Natural killer cell (primary cell): Measurements from ENCODE around the gene FAM13A. TPM values are rescaled to one million over a fixed set of nuclear protein-coding genes. Genes with fewer than 3 reads are reported as not detected.

Source experiments
- ATAC-seq, 3 donors: fragments of 150-1000 bp in 2 of 3; fragments of 200-7000 bp in 1 of 3; cut with Tn5 transposase; 1 replicate in 1 of 3; 2 replicates in 2 of 3; pipeline ENCODE4 v1.10.0; 2021; ENCODE audit warnings: mild to moderate bottlenecking in 2 of 3, moderate library complexity in 2 of 3
- DNase-seq, 2 donors: peaks; one replicate each; pipeline versions ENCODE4 v3.0.0 to v3.0.0-alpha.2; 2013 to 2021; ENCODE audit warnings: mixed read lengths in 1 of 2
- H3K27ac ChIP-seq: one replicate; pipeline ENCODE4 v1.5.1; 2013; ENCODE audit warnings: mild to moderate bottlenecking, low read length
- H3K27me3 ChIP-seq: one replicate; pipeline ENCODE4 v1.6.1; 2013; ENCODE audit warnings: low read length; ENCODE audit not compliant: control insufficient read depth, insufficient read depth
- H3K36me3 ChIP-seq: one replicate; pipeline ENCODE4 v1.6.1; 2013; ENCODE audit warnings: low read length; ENCODE audit not compliant: control insufficient read depth, insufficient read depth
- H3K4me1 ChIP-seq: one replicate; pipeline ENCODE4 v1.6.1; 2013; ENCODE audit warnings: low read length; ENCODE audit not compliant: control insufficient read depth, insufficient read depth
- H3K4me3 ChIP-seq: one replicate; pipeline ENCODE4 v1.5.1; 2013; ENCODE audit warnings: low read length
- H3K9me3 ChIP-seq: one replicate; pipeline ENCODE4 v1.6.1; 2013; ENCODE audit warnings: low read length; ENCODE audit not compliant: control insufficient read depth, insufficient read depth
- H3K27ac Mint-ChIP-seq, 2 donors: one replicate each; pipeline ENCODE4 v1.8.0; 2022; ENCODE audit warnings: mild to moderate bottlenecking in 2 of 2, mixed read lengths in 2 of 2, moderate library complexity in 1 of 2
- H3K27me3 Mint-ChIP-seq, 2 donors: one replicate each; pipeline ENCODE4 v1.8.0; 2022; ENCODE audit warnings: low read depth in 2 of 2, mixed read lengths in 2 of 2
- H3K36me3 Mint-ChIP-seq: one replicate; pipeline ENCODE4 v1.8.0; 2022; ENCODE audit warnings: mixed read lengths
- H3K4me1 Mint-ChIP-seq, 2 donors: one replicate each; pipeline ENCODE4 v1.8.0; 2022; ENCODE audit warnings: mixed read lengths in 2 of 2
- H3K4me3 Mint-ChIP-seq: one replicate; pipeline ENCODE4 v1.8.0; 2022; ENCODE audit warnings: mild to moderate bottlenecking, moderate library complexity, mixed read lengths
- H3K9me3 Mint-ChIP-seq, 2 donors: one replicate each; pipeline ENCODE4 v1.8.0; 2022; ENCODE audit warnings: mixed read lengths in 2 of 2
- CTCF ChIP-seq: fragments of 200-600 bp; IDR thresholded peaks from one replicate; pipeline ENCODE4 v1.8.0; 2022; ENCODE audit warnings: antibody characterized with exemption
- WGBS: methylation state at CpG from one replicate; pipeline ENCODE4 v1.1.7; 2013; ENCODE audit warnings: missing lambda C conversion rate; ENCODE audit not compliant: insufficient coverage; 5-methylcytosine and 5-hydroxymethylcytosine counted together
- intact Hi-C: fragments of 100-400 bp; cut with micrococcal nuclease; formaldehyde crosslinking; loops from one replicate; pipeline ENCODE4 v1.14.2; 2022
- total RNA-seq, 4 donors: library from RNA; stranded (reverse); fragments of 120-200 nt in 1 of 4; gene quantifications; one replicate each; pipeline versions ENCODE4 v1.2.3 to v1.2.4, GENCODE V29; 2013 to 2022

Gene FAM13A
- total RNA-seq, 3 donors from 2014 or later (not counting 1 experiment from before 2014, with no cell fraction given) = 8.8 to 10.0 (median 8.9) TPM

- Mint-ChIP-seq H3K9me3 (no peaks in the 10 kb centered on the region), H3K36me3 (no peaks in the 10 kb centered on the region), H3K27ac (no peak overlapping the region), H3K4me3 (no peak overlapping the region), H3K27me3 (peaks cover 0 to 7% of the 10 kb centered on the region in 2 donors), H3K4me1 (no peaks in the 10 kb centered on the region)
- no CpG with 5 or more reads among the region's 1 CpG for WGBS
- H3K27ac ChIP-seq = no peak overlapping the region
- no peak for TF ChIP-seq CTCF
- no peaks in the 10 kb centered on the region for H3K27me3 ChIP-seq
- no peak overlapping the region for H3K4me3 ChIP-seq
- no peak for ATAC-seq
- DNase-seq = no peak
- no peaks in the 10 kb centered on the region for H3K36me3 ChIP-seq
- no peaks in the 10 kb centered on the region for H3K4me1 ChIP-seq
- H3K9me3 ChIP-seq = no peaks in the 10 kb centered on the region
- intact Hi-C loops = no loop called here
Measured at GRCh38 chr4:88989990-88990389, 67.0 kb downstream of the FAM13A start.

GRCh38 chr4:88985088-88985773 is 71.8 kb downstream of the FAM13A start:
- Histone ChIP-seq H3K36me3 (no peaks in the 10 kb centered on the region), H3K27me3 (no peaks in the 10 kb centered on the region), H3K9me3 (no peaks in the 10 kb centered on the region), H3K4me3 (no peak overlapping the region), H3K27ac (no peak overlapping the region), H3K4me1 (no peaks in the 10 kb centered on the region)
- no peak for TF ChIP-seq CTCF
- Mint-ChIP-seq H3K36me3 (no peaks in the 10 kb centered on the region), H3K27me3 (peaks cover 0 to 5% of the 10 kb centered on the region in 2 donors), H3K27ac (no peak overlapping the region), H3K4me3 (no peak overlapping the region), H3K9me3 (no peaks in the 10 kb centered on the region), H3K4me1 (no peaks in the 10 kb centered on the region)
- intact Hi-C loops = no loop called here
- ATAC-seq (no peak), DNase-seq (no peak)
- WGBS = 93% methylated on average over 4 of the region's 5 CpGs

GRCh38 chr4:88982757-88983156 is 74.2 kb downstream of the FAM13A start:
- no peak for TF ChIP-seq CTCF
- H3K27ac Mint-ChIP-seq = no peak overlapping the region
- H3K27me3 Mint-ChIP-seq = peaks cover 0 to 2% of the 10 kb centered on the region in 2 donors
- DNase-seq (no peak), ATAC-seq (no peak)
- no peaks in the 10 kb centered on the region for H3K4me1 Mint-ChIP-seq
- H3K36me3 Mint-ChIP-seq = no peaks in the 10 kb centered on the region
- intact Hi-C loops = no loop called here
- H3K4me3 Mint-ChIP-seq = no peak overlapping the region
- no peaks in the 10 kb centered on the region for H3K27me3 ChIP-seq
- H3K36me3 ChIP-seq = no peaks in the 10 kb centered on the region
- no peak overlapping the region for H3K4me3 ChIP-seq
- no peak overlapping the region for H3K27ac ChIP-seq
- no peaks in the 10 kb centered on the region for H3K9me3 Mint-ChIP-seq
- no peaks in the 10 kb centered on the region for H3K4me1 ChIP-seq
- H3K9me3 ChIP-seq = no peaks in the 10 kb centered on the region

- Mint-ChIP-seq H3K36me3 (no peaks in the 10 kb centered on the region), H3K27me3 (peaks cover 0 to 2% of the 10 kb centered on the region in 2 donors), H3K9me3 (no peaks in the 10 kb centered on the region), H3K27ac (no peak overlapping the region), H3K4me1 (no peaks in the 10 kb centered on the region), H3K4me3 (no peak overlapping the region)
- no peaks in the 10 kb centered on the region for H3K9me3 ChIP-seq
- H3K36me3 ChIP-seq = no peaks in the 10 kb centered on the region
- no peak for DNase-seq
- H3K4me3 ChIP-seq = no peak overlapping the region
- TF ChIP-seq CTCF = no peak
- no peaks in the 10 kb centered on the region for H3K4me1 ChIP-seq
- H3K27ac ChIP-seq = no peak overlapping the region
- no peaks in the 10 kb centered on the region for H3K27me3 ChIP-seq
- intact Hi-C loops = no loop called here
- WGBS = 71% methylated on average over 2 of the region's 2 CpGs
- ATAC-seq = no peak
Measured at GRCh38 chr4:88981993-88982392, 75.0 kb downstream of the FAM13A start.
